Inflammatory macrophage (primary cell): ENCODE results near the gene USP17L24.
"Not testable (repeated sequence)": the region's sequence is repeated elsewhere in the genome, so short reads cannot be mapped to it uniquely, and the experiment has no call there.

Experiments used
- DNase-seq, 2 donors: peaks; one replicate each; pipeline ENCODE4 v3.0.0-alpha.2; 2020 to 2022
- total RNA-seq, 18 experiments: gene quantifications; one replicate each; lab custom pipeline; 2026; ENCODE audit warnings: mixed read lengths in 6 of 18, inconsistent platforms in 2 of 18; lab: John Stamatoyannopoulos, UW

USP17L24 gene
- 0 reads per million in 18 experiments for total RNA-seq

- DNase-seq: not testable (repeated sequence)
Measured at GRCh38 chr4:9324865-9325264, at the start of gene USP17L24. Gene USP17L24 (plus strand): TSS chr4:9325165. CDS start chr4:9325165, 0 bp downstream.

GRCh38 chr4:9324191-9324590 is 774 bp upstream of the USP17L24 start:
- DNase-seq: not testable (repeated sequence)

GRCh38 chr4:9329611-9330010 is 4.6 kb downstream of the USP17L24 start, which contains the start of gene USP17L25:
Gene USP17L25 (plus strand): TSS chr4:9329911. CDS start chr4:9329911, 0 bp downstream.
- not testable (repeated sequence) for DNase-seq

- not testable (repeated sequence) for DNase-seq
Measured at GRCh38 chr4:9334358-9334757, 9.4 kb downstream of the USP17L24 start, which contains the start of gene USP17L26. Gene USP17L26 (plus strand): TSS chr4:9334658. CDS start chr4:9334658, 0 bp downstream.

- not testable (repeated sequence) for DNase-seq
Measured at GRCh38 chr4:9339103-9339502, 14.1 kb downstream of the USP17L24 start, which contains the start of gene USP17L5. Gene USP17L5 (plus strand): TSS chr4:9339403. CDS start chr4:9339403, 0 bp downstream.

GRCh38 chr4:9343848-9344247 is 18.9 kb downstream of the USP17L24 start, which contains the start of gene USP17L27:
Gene USP17L27 (plus strand): TSS chr4:9344148. CDS start chr4:9344148, 0 bp downstream.
- DNase-seq: not testable (repeated sequence)

GRCh38 chr4:9348593-9348992 is 23.6 kb downstream of the USP17L24 start, which contains the start of gene USP17L28:
Gene USP17L28 (plus strand): TSS chr4:9348893. CDS start chr4:9348893, 0 bp downstream.
- DNase-seq: not testable (repeated sequence)

GRCh38 chr4:9350866-9351265 is 25.9 kb downstream of the USP17L24 start:
- not testable (repeated sequence) for DNase-seq

GRCh38 chr4:9353338-9353737 is 28.4 kb downstream of the USP17L24 start, which contains the start of gene USP17L29:
Gene USP17L29 (plus strand): TSS chr4:9353638. CDS start chr4:9353638, 0 bp downstream.
- not testable (repeated sequence) for DNase-seq

GRCh38 chr4:9362829-9363228 is 37.9 kb downstream of the USP17L24 start, which contains the start of gene USP17L30:
Gene USP17L30 (plus strand): TSS chr4:9363129. CDS start chr4:9363129, 0 bp downstream.
- DNase-seq: not testable (repeated sequence)
